HepG2 (cell line): ENCODE results near the gene HSPA1A. TPM values are rescaled to one million over a fixed set of nuclear protein-coding genes. Genes with fewer than 3 reads are reported as not detected.

ENCODE experiments used
- ATAC-seq: fragments of 200-7000 bp; cut with Tn5 transposase; 3 replicates; pipeline ENCODE4 v1.9.1; 2020; ENCODE audit warnings: mild to moderate bottlenecking, moderate library complexity
- BruUV-seq: library from RNA; stranded (reverse); fragments of 400-500 nt; replicated peaks from 2 replicates; lab custom pipeline; 2021; lab: Mats Ljungman, UMichigan
- CTCF ChIA-PET: fragments of 300-600 bp; formaldehyde crosslinking; extraction: SDS; loops from one replicate; lab custom pipeline; 2021; ENCODE audit warnings: low total read pairs, inconsistent platforms, low intra/inter-chr PET ratio; lab: Yijun Ruan, JAX
- POLR2A ChIA-PET: fragments of 350-600 bp; sonication (Branson Sonifier 250); formaldehyde crosslinking; loops from one replicate; lab custom pipeline; 2020; ENCODE audit warnings: antibody characterized with exemption, inconsistent platforms; lab: Yijun Ruan, JAX
- DNase-seq: peaks from one replicate; pipeline ENCODE4 v3.0.0-alpha.2; 2015; ENCODE audit warnings: low spot score
- FAIRE-seq: peaks from 3 replicates; lab custom pipeline; 2011; peaks lifted over from hg19 to GRCh38; lab: Jason Lieb, UNC
- H2AFZ ChIP-seq: one replicate; pipeline ENCODE4 v1.6.1; 2011; ENCODE audit warnings: low read length, inconsistent platforms
- H3K27ac ChIP-seq: fragments of 300-600 bp; 3 replicates; pipeline ENCODE4 v1.8.0; 2011; ENCODE audit warnings: mixed run types, mild to moderate bottlenecking, mixed read lengths, low read length, inconsistent platforms; ENCODE audit not compliant: insufficient read depth; ENCODE audit errors: extremely low read length
- H3K27me3 ChIP-seq, 2 experiments: fragments of 200-600 bp in 1 of 2; 2 replicates in 1 of 2; 3 replicates in 1 of 2; pipeline versions ENCODE4 v1.6.0 to v1.8.0; 2011; ENCODE audit warnings: low read length in 2 of 2, mild to moderate bottlenecking in 2 of 2, moderate library complexity in 2 of 2, inconsistent platforms in 1 of 2; ENCODE audit not compliant: insufficient read depth in 2 of 2, control insufficient read depth in 1 of 2
- H3K36me3 ChIP-seq, 2 experiments: fragments of 200-600 bp in 1 of 2; replicated peaks in 1 of 2; 2 replicates in 1 of 2; 3 replicates in 1 of 2; pipeline versions ENCODE4 v1.5.1 to v1.8.0; 2011; ENCODE audit warnings: low read length in 2 of 2, inconsistent platforms in 1 of 2; ENCODE audit not compliant: insufficient read depth in 2 of 2, control insufficient read depth in 1 of 2
- H3K4me1 ChIP-seq: 2 replicates; pipeline ENCODE4 v1.5.1; 2012; ENCODE audit warnings: low read length, inconsistent platforms; ENCODE audit not compliant: insufficient read depth
- H3K4me2 ChIP-seq: 2 replicates; pipeline ENCODE4 v1.6.0; 2011; ENCODE audit warnings: low read depth, low read length, inconsistent platforms
- H3K4me3 ChIP-seq, 3 experiments: fragments of 200-600 bp in 1 of 3; sonication (generic), shearing (Covaris generic) in 1 of 3; replicated peaks in 1 of 3; 2 replicates each; pipeline ENCODE4 v1.5.1; 2011 to 2016; ENCODE audit warnings: low read length in 3 of 3, inconsistent platforms in 2 of 3, low read depth in 2 of 3, mild to moderate bottlenecking in 2 of 3, control low read depth in 1 of 3, mixed read lengths in 1 of 3; ENCODE audit not compliant: insufficient read depth in 1 of 3
- H3K79me2 ChIP-seq: one replicate; pipeline ENCODE4 v1.6.1; 2011; ENCODE audit warnings: low read length, inconsistent platforms; ENCODE audit not compliant: insufficient read depth
- H3K9ac ChIP-seq: 2 replicates; pipeline ENCODE4 v1.6.0; 2011; ENCODE audit warnings: mild to moderate bottlenecking, low read depth, low read length, inconsistent platforms; ENCODE audit not compliant: insufficient read depth
- H3K9me3 ChIP-seq: 2 replicates; pipeline ENCODE4 v1.5.1; 2012; ENCODE audit warnings: mild to moderate bottlenecking, low read length
- H4K20me1 ChIP-seq: 2 replicates; pipeline ENCODE4 v1.6.0; 2011; ENCODE audit warnings: inconsistent platforms, mild to moderate bottlenecking, low read length, moderate library complexity; ENCODE audit not compliant: insufficient read depth
- HCFC1 ChIP-seq: fragments of 150-350 bp; IDR thresholded peaks from 2 replicates; pipeline ENCODE4 v1.6.1; 2014; ENCODE audit warnings: low read depth, low read length
- IRF9 ChIP-seq: sonication (generic); formaldehyde crosslinking; IDR thresholded peaks from 2 replicates; pipeline ENCODE4 v1.8.0; 2022; ENCODE audit warnings: missing genetic modification reagents, mild to moderate bottlenecking, borderline replicate concordance
- MAZ ChIP-seq, 2 experiments: sonication (generic) in 1 of 2; formaldehyde crosslinking in 1 of 2; IDR thresholded peaks; 2 replicates each; pipeline versions ENCODE4 v1.5.0 to v1.6.1; 2012 to 2020; ENCODE audit warnings: low read depth in 2 of 2, mild to moderate bottlenecking in 2 of 2, borderline replicate concordance in 1 of 2, improper control_type of control experiment in 1 of 2, low read length in 1 of 2, missing genetic modification reagents in 1 of 2, moderate library complexity in 1 of 2
- NBN ChIP-seq: fragments of 450-650 bp; conservative IDR thresholded peaks from 2 replicates; pipeline ENCODE4 v1.6.1; 2017
- RARA ChIP-seq: IDR thresholded peaks from 2 replicates; pipeline ENCODE4 v1.6.1; 2016; ENCODE audit warnings: missing genetic modification reagents, missing compliant biosample characterization
- SRSF4 ChIP-seq: fragments of 200-400 bp; formaldehyde crosslinking; IDR thresholded peaks from one replicate; pipeline ENCODE4 v1.6.1; 2018; ENCODE audit warnings: mild to moderate bottlenecking, low read depth, low read length, moderate library complexity; ENCODE audit not compliant: poor library complexity, severe bottlenecking
- YEATS2 ChIP-seq: sonication (generic); formaldehyde crosslinking; IDR thresholded peaks from 2 replicates; pipeline ENCODE4 v1.4.0; 2020; ENCODE audit warnings: missing genetic modification reagents, borderline replicate concordance
- ZBTB26 ChIP-seq: IDR thresholded peaks from 2 replicates; pipeline ENCODE4 v1.6.1; 2016; ENCODE audit warnings: missing compliant biosample characterization, missing genetic modification reagents, borderline replicate concordance
- ZNF709 ChIP-seq: sonication (generic); formaldehyde crosslinking; IDR thresholded peaks from 2 replicates; pipeline ENCODE4 v1.5.0; 2020; ENCODE audit warnings: mild to moderate bottlenecking, missing genetic modification reagents
- ZNF891 ChIP-seq: sonication (generic); formaldehyde crosslinking; IDR thresholded peaks from 2 replicates; pipeline ENCODE4 v1.5.0; 2020; ENCODE audit warnings: mild to moderate bottlenecking, missing genetic modification reagents
- ZSCAN29 ChIP-seq: sonication (generic); formaldehyde crosslinking; conservative IDR thresholded peaks from 2 replicates; pipeline ENCODE4 v1.4.0; 2020; ENCODE audit warnings: mild to moderate bottlenecking, missing genetic modification reagents
- WGBS: methylation state at CpG from one replicate; pipeline ENCODE4 v1.1.6; 2017; ENCODE audit warnings: low lambda C conversion rate; 5-methylcytosine and 5-hydroxymethylcytosine counted together
- in situ Hi-C: cut with HindIII; loops from 2 replicates; pipeline ENCODE4 v1.10.0; 2017; ENCODE audit warnings: low pct_unique_long_range_greater_than_20kb; ENCODE audit not compliant: extremely low pct_ligation_motif_present
- intact Hi-C: fragments of 100-400 bp; cut with micrococcal nuclease; formaldehyde crosslinking; loops from one replicate; pipeline ENCODE4 v1.10.0; 2022; ENCODE audit not compliant: unreplicated experiment
- polyA plus RNA-seq, 8 experiments: library from polyadenylated mRNA; depleted of rRNA in 3 of 8; stranded (reverse) in 7 of 8; unstranded in 1 of 8; fragments of >200 nt; fragmentation: Illumina TruSeq in 4 of 8; extraction: Trizol in 4 of 8; gene quantifications; 2 replicates each; pipeline versions ENCODE4 v1.2.1 to v1.2.3, GENCODE V29; 2011 to 2016; ENCODE audit warnings: low read depth in 4 of 8, missing spikeins in 1 of 8, mixed read lengths in 1 of 8; ENCODE audit not compliant: insufficient read depth in 1 of 8
- total RNA-seq, 5 experiments: library from RNA; depleted of rRNA; stranded (reverse); fragments of >200 nt; fragmentation: Illumina TruSeq; extraction: Trizol; gene quantifications; 2 replicates each; pipeline ENCODE4 v1.2.3, GENCODE V29; 2016; ENCODE audit warnings: low read depth in 1 of 5

The HSPA1A gene
- total and polyA plus RNA-seq, 2 of the 13 experiments (the other 11 are each of a cell fraction or from before 2014, with no cell fraction given): 44.5 to 85.0 TPM

- H3K27ac ChIP-seq: no peak overlapping the region
- peaks cover 49% of the 10 kb centered on the region for H3K4me1 ChIP-seq
- no peaks in the 10 kb centered on the region for H3K36me3 ChIP-seq
- WGBS: 93% methylated on average over 18 of the region's 18 CpGs
- H3K9ac ChIP-seq: no peak overlapping the region
- no TSS peak for BruUV-seq
- ATAC-seq (no peak), DNase-seq (no peak), FAIRE-seq (no peak)
- no peak overlapping the region for H2AFZ ChIP-seq
- no peak overlapping the region for H3K4me2 ChIP-seq
- CTCF ChIA-PET: interaction anchor here (3.5 to 3.8 kb wide), 2 partner anchors 39 to 87 kb away, joined by 30 to 74 read pairs; partner anchors contain the start of genes DDAH2 and LY6G5C
- no peaks in the 10 kb centered on the region for H3K9me3 ChIP-seq
- H3K27me3 ChIP-seq: no peaks in the 10 kb centered on the region
- POLR2A ChIA-PET: interaction anchor here (0.8 to 9.0 kb wide), 8 partner anchors 10 to 103 kb away, joined by 4 to 279 read pairs (median 8); partner anchors contain the start of genes ABHD16A, CLIC1, CSNK2B and DDAH2
- TF ChIP-seq ZNF891 (CRISPR knock-in tag) (0 out of 2 replicates have a peak, but pooled peaks have one; percentile 10), SRSF4 (no peak)
- in situ Hi-C loops: loop anchor here (5.0 kb wide), 2 partner anchors 36 to 86 kb away; partner anchors contain the start of gene LY6G5C
- intact Hi-C loops: loop anchor here (1.0 kb wide), 2 partner anchors 39 to 88 kb away; partner anchors contain the start of gene DDAH2
- no peaks in the 10 kb centered on the region for H3K79me2 ChIP-seq
- no peak overlapping the region for H3K4me3 ChIP-seq
- no peaks in the 10 kb centered on the region for H4K20me1 ChIP-seq
Observed at GRCh38 chr6:31768363-31769257, 46.7 kb upstream of the HSPA1A start.

- no peak overlapping the region for H3K27ac ChIP-seq
- 0 out of 2 replicates have a peak overlapping the region, but pooled peaks have one; percentile 22 for H3K4me2 ChIP-seq
- no peaks in the 10 kb centered on the region for H4K20me1 ChIP-seq
- H3K9ac ChIP-seq: no peak overlapping the region
- H3K36me3 ChIP-seq: no peaks in the 10 kb centered on the region
- intact Hi-C loops: loop anchor here (1.0 to 10.0 kb wide), 3 partner anchors 41 to 155 kb away; partner anchors contain the start of genes C2 and DDAH2
- in situ Hi-C loops: loop anchor here (5.0 kb wide), 3 partner anchors 38 to 88 kb away; partner anchors contain the start of gene LY6G5C
- peaks cover 44% of the 10 kb centered on the region for H3K4me1 ChIP-seq
- no peaks in the 10 kb centered on the region for H3K9me3 ChIP-seq
- peak; percentile 71 for DNase-seq
- no peaks in the 10 kb centered on the region for H3K27me3 ChIP-seq
- 33% methylated on average over 12 of the region's 12 CpGs for WGBS
- H3K4me3 ChIP-seq: no peak overlapping the region
- BruUV-seq: no TSS peak
- peak; percentile 61 for ATAC-seq
- H3K79me2 ChIP-seq: no peaks in the 10 kb centered on the region
- FAIRE-seq: peak; percentile 82
- H2AFZ ChIP-seq: no peak overlapping the region
- ChIA-PET POLR2A (interaction anchor here (0.6 to 9.0 kb wide), 21 partner anchors 9 to 115 kb away, joined by 3 to 279 read pairs (median 5); partner anchors contain the start of genes ABHD16A, APOM, CLIC1 and CSNK2B), CTCF (interaction anchor here (0.7 to 3.8 kb wide), 6 partner anchors 21 to 88 kb away, joined by 3 to 74 read pairs (median 4); partner anchors contain the start of genes DDAH2 and LY6G5C)
- TF ChIP-seq NBN (no peak), ZNF709 (CRISPR knock-in tag) (no peak), MAZ (IDR thresholded peaks at IDR 0.05; ENCODE audit: borderline replicate concordance, low read depth, low read length) (no peak), MAZ (CRISPR knock-in tag; IDR thresholded peaks at IDR 0.05; ENCODE audit: low read depth) (peak; percentile 89), YEATS2 (CRISPR knock-in tag) (peak; percentile 75; the same call in 1 of the 2 replicates), ZBTB26 (CRISPR knock-in tag) (0 out of 2 replicates have a peak, but pooled peaks have one; percentile 34), HCFC1 (0 out of 2 replicates have a peak, but pooled peaks have one; percentile 12), ZSCAN29 (CRISPR knock-in tag) (0 out of 2 replicates have a peak, but pooled peaks have one; percentile 25), IRF9 (CRISPR knock-in tag) (0 out of 2 replicates have a peak, but pooled peaks have one; percentile 44), RARA (CRISPR knock-in tag) (0 out of 2 replicates have a peak, but pooled peaks have one; percentile 21)
Observed at GRCh38 chr6:31769684-31770371, 45.5 kb upstream of the HSPA1A start.
